ENCODE measurements around the gene MLLT6. TPM values are rescaled to one million over a fixed set of nuclear protein-coding genes. Genes with fewer than 3 reads are reported as not detected.
A peak's percentile ranks its signal among the peaks of the same experiment; 100 is the strongest.

MLLT6 gene
- total and polyA plus RNA-seq, 2 of the 13 experiments (the other 11 are each of a cell fraction or from before 2014, with no cell fraction given) = 50.7 to 69.5 TPM

DNA sequence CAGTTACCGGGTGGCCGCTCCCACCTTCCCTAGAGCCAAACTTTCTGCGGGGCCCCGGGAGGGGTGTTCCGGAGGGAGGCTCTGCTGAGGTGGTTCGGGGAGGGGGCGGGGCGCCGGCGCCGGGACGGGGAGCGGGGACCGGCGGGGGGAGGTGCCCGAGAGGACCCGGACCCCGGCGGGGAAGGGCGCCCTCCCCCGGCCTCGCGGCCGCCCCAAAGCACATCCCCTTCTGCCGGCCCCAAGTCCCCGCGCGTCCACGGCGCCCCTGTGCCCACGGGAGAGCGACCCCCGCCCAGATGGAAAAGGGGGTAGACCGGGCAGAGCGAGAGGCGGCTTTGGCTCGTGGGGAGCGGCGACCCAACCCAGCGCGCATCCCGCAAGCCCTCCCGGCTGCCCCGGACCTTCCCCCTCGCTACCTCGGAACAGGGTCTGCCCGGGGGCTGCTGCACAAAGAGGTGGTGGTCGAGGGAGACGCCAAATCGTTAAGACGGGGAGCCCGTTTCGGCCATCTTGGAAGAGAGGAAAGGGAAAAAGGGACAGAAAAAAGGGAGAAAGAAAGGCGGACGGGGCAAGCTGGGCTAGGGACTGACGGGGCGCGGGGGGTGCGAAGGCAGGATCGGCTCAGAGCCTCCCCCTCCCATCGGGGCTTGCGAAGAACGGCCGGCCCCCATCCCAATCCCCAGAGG, 42.5 kb downstream of the MLLT6 start (continued):
- TF ChIP-seq ZNF367 (CRISPR knock-in tag; IDR thresholded peaks at IDR 0.05; ENCODE audit: borderline replicate concordance) (no peak), AHR (CRISPR knock-in tag; IDR thresholded peaks at IDR 0.05) (peak; percentile 49; the same call in 1 of the 2 replicates), TGIF2 (CRISPR knock-in tag; IDR thresholded peaks at IDR 0.05) (peak; percentile 63; the same call in 1 of the 2 replicates), JDP2 (CRISPR knock-in tag; IDR thresholded peaks at IDR 0.05; ENCODE audit: borderline replicate concordance) (no peak), ZNF746 (CRISPR knock-in tag; IDR thresholded peaks at IDR 0.05) (no peak; the same call in 1 of the 2 replicates), FIP1L1 (IDR thresholded peaks at IDR 0.05; ENCODE audit: borderline replicate concordance, insufficient read depth, low read depth, low read length) (no peak), BHLHE40 (IDR thresholded peaks at IDR 0.05; ENCODE audit: low read length) (no peak), ZNF451 (CRISPR knock-in tag; IDR thresholded peaks at IDR 0.05) (no peak), ZNF567 (CRISPR knock-in tag; IDR thresholded peaks at IDR 0.05; ENCODE audit: borderline replicate concordance) (peak; percentile 86; the same call in 1 of the 2 replicates), CREB1 (IDR thresholded peaks at IDR 0.05) (no peak), CREB1 (CRISPR knock-in tag; IDR thresholded peaks at IDR 0.05) (no peak), SETDB1 (CRISPR knock-in tag; IDR thresholded peaks at IDR 0.05; ENCODE audit: borderline replicate concordance) (no peak), ZNF883 (CRISPR knock-in tag; IDR thresholded peaks at IDR 0.05; ENCODE audit: not compliant biosample characterization) (no peak), KAT7 (CRISPR knock-in tag; IDR thresholded peaks at IDR 0.05; ENCODE audit: borderline replicate concordance) (peak; percentile 78; the same call in 1 of the 2 replicates), ZKSCAN5 (CRISPR knock-in tag; IDR thresholded peaks at IDR 0.05) (no peak), ZNF496 (CRISPR knock-in tag; IDR thresholded peaks at IDR 0.05; ENCODE audit: insufficient replicate concordance) (no peak), POLR2G (IDR thresholded peaks at IDR 0.05; ENCODE audit: low read depth, low read length) (no peak), NFATC3 (CRISPR knock-in tag; IDR thresholded peaks at IDR 0.05) (no peak), GZF1 (CRISPR knock-in tag; IDR thresholded peaks at IDR 0.05) (0 out of 2 replicates have a peak, but pooled peaks have one; percentile 63), TRIM24 (CRISPR knock-in tag; IDR thresholded peaks at IDR 0.05) (no peak)
- TF ChIP-seq, protein P1, sequence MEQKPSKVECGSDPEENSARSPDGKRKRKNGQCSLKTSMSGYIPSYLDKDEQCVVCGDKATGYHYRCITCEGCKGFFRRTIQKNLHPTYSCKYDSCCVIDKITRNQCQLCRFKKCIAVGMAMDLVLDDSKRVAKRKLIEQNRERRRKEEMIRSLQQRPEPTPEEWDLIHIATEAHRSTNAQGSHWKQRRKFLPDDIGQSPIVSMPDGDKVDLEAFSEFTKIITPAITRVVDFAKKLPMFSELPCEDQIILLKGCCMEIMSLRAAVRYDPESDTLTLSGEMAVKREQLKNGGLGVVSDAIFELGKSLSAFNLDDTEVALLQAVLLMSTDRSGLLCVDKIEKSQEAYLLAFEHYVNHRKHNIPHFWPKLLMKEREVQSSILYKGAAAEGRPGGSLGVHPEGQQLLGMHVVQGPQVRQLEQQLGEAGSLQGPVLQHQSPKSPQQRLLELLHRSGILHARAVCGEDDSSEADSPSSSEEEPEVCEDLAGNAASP (CRISPR knock-in tag; IDR thresholded peaks at IDR 0.05; ENCODE audit: borderline replicate concordance) = no peak
- TF ChIP-seq, protein P2, sequence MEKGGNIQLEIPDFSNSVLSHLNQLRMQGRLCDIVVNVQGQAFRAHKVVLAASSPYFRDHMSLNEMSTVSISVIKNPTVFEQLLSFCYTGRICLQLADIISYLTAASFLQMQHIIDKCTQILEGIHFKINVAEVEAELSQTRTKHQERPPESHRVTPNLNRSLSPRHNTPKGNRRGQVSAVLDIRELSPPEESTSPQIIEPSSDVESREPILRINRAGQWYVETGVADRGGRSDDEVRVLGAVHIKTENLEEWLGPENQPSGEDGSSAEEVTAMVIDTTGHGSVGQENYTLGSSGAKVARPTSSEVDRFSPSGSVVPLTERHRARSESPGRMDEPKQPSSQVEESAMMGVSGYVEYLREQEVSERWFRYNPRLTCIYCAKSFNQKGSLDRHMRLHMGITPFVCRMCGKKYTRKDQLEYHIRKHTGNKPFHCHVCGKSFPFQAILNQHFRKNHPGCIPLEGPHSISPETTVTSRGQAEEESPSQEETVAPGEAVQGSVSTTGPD (CRISPR knock-in tag; IDR thresholded peaks at IDR 0.05) = no peak
- TF ChIP-seq, protein P3, sequence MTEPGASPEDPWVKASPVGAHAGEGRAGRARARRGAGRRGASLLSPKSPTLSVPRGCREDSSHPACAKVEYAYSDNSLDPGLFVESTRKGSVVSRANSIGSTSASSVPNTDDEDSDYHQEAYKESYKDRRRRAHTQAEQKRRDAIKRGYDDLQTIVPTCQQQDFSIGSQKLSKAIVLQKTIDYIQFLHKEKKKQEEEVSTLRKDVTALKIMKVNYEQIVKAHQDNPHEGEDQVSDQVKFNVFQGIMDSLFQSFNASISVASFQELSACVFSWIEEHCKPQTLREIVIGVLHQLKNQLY (CRISPR knock-in tag; IDR thresholded peaks at IDR 0.05) = no peak
- TF ChIP-seq, protein P4, sequence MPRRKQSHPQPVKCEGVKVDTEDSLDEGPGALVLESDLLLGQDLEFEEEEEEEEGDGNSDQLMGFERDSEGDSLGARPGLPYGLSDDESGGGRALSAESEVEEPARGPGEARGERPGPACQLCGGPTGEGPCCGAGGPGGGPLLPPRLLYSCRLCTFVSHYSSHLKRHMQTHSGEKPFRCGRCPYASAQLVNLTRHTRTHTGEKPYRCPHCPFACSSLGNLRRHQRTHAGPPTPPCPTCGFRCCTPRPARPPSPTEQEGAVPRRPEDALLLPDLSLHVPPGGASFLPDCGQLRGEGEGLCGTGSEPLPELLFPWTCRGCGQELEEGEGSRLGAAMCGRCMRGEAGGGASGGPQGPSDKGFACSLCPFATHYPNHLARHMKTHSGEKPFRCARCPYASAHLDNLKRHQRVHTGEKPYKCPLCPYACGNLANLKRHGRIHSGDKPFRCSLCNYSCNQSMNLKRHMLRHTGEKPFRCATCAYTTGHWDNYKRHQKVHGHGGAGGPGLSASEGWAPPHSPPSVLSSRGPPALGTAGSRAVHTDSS (CRISPR knock-in tag; conservative IDR thresholded peaks at IDR 0.05) = no peak
- TF ChIP-seq, protein P5, sequence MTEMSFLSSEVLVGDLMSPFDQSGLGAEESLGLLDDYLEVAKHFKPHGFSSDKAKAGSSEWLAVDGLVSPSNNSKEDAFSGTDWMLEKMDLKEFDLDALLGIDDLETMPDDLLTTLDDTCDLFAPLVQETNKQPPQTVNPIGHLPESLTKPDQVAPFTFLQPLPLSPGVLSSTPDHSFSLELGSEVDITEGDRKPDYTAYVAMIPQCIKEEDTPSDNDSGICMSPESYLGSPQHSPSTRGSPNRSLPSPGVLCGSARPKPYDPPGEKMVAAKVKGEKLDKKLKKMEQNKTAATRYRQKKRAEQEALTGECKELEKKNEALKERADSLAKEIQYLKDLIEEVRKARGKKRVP (CRISPR knock-in tag; IDR thresholded peaks at IDR 0.05) = no peak

Data from HepG2 (cell line).